K562 (cell line): ENCODE results near the gene RO60. TPM values are rescaled to one million over a fixed set of nuclear protein-coding genes. Genes with fewer than 3 reads are reported as not detected.
A peak's percentile ranks its signal among the peaks of the same experiment; 100 is the strongest.

Experiments
- DACH1 ChIP-seq: fragments of 450-650 bp; IDR thresholded peaks from 2 replicates; pipeline ENCODE4 v1.6.1; 2018; ENCODE audit not compliant: partially characterized antibody
- ETV6 ChIP-seq, 3 experiments: fragments of 150-350 bp in 1 of 3; sonication (generic) in 1 of 3; formaldehyde crosslinking in 1 of 3; IDR thresholded peaks; 2 replicates each; pipeline versions ENCODE4 v1.6.1 to v1.8.0; 2014 to 2022; ENCODE audit warnings: borderline replicate concordance in 2 of 3, low read depth in 2 of 3, antibody characterized with exemption in 1 of 3, low read length in 1 of 3, mild to moderate bottlenecking in 1 of 3, missing genetic modification reagents in 1 of 3
- HMG20A ChIP-seq: fragments of 450-650 bp; formaldehyde crosslinking; conservative IDR thresholded peaks from 2 replicates; pipeline ENCODE4 v1.4.0; 2020; ENCODE audit warnings: mild to moderate bottlenecking, mixed read lengths
- MAZ ChIP-seq, 2 experiments: fragments of 450-650 bp in 1 of 2; sonication (generic) in 1 of 2; formaldehyde crosslinking; IDR thresholded peaks in 1 of 2; conservative IDR thresholded peaks in 1 of 2; 2 replicates each; pipeline versions ENCODE4 v1.4.0 to v1.5.0; 2020; ENCODE audit warnings: mild to moderate bottlenecking in 1 of 2, missing genetic modification reagents in 1 of 2
- PRPF4 ChIP-seq: fragments of 200-400 bp; formaldehyde crosslinking; IDR thresholded peaks from one replicate; pipeline ENCODE4 v1.6.1; 2017; ENCODE audit warnings: low read length, low read depth, mild to moderate bottlenecking; ENCODE audit not compliant: insufficient read depth, poor library complexity, severe bottlenecking
- SP1 ChIP-seq: sonication (generic); formaldehyde crosslinking; IDR thresholded peaks from 2 replicates; pipeline ENCODE4 v1.8.1; 2022; ENCODE audit warnings: mild to moderate bottlenecking, missing genetic modification reagents
- SP2 ChIP-seq: IDR thresholded peaks from 2 replicates; pipeline ENCODE4 v1.6.1; 2011; ENCODE audit warnings: mild to moderate bottlenecking, low read depth, low read length, moderate library complexity; ENCODE audit not compliant: poor library complexity, severe bottlenecking; ENCODE audit errors: extremely low read depth
- ZNF583 ChIP-seq: fragments of 250-450 bp; sonication (Bioruptor Pico); IDR thresholded peaks from 2 replicates; pipeline ENCODE4 v1.4.0; 2020
- polyA plus RNA-seq, 8 experiments: library from polyadenylated mRNA; depleted of rRNA in 4 of 8; stranded (reverse) in 5 of 8; unstranded in 3 of 8; fragments of >200 nt; fragmentation: Nextera tagmentation in 2 of 8; fragmentation: Illumina TruSeq in 1 of 8; extraction: Ambion mirVana in 2 of 8; extraction: Trizol in 1 of 8; gene quantifications; 2 replicates each; pipeline versions ENCODE4 v1.2.1 to v1.2.3, GENCODE V29; 2011 to 2014; ENCODE audit warnings: inconsistent platforms in 1 of 8, missing spikeins in 1 of 8
- total RNA-seq, 7 experiments: library from RNA; depleted of rRNA in 6 of 7; stranded (reverse); fragments of >200 nt in 6 of 7; fragmentation: Illumina TruSeq in 2 of 7; extraction: Trizol in 2 of 7; gene quantifications; 2 replicates each; pipeline versions ENCODE4 v1.2.1 to v1.2.3, GENCODE V29; 2011 to 2021; ENCODE audit warnings: low replicate concordance in 1 of 7
- TF ChIP-seq, protein P1 (sequence below): conservative IDR thresholded peaks from 2 replicates; pipeline ENCODE4 v1.6.1; 2011; ENCODE audit warnings: low read depth, mild to moderate bottlenecking, low read length; ENCODE audit not compliant: control insufficient read depth

RO60 gene
- total and polyA plus RNA-seq, 9 of the 15 experiments (the other 6 are each of a cell fraction or from before 2014, with no cell fraction given): 24.9 to 187 (median 101) TPM

- TF ChIP-seq SP1 (CRISPR knock-in tag): no peak; the same call in 1 of the 2 replicates
- TF ChIP-seq, protein P1, sequence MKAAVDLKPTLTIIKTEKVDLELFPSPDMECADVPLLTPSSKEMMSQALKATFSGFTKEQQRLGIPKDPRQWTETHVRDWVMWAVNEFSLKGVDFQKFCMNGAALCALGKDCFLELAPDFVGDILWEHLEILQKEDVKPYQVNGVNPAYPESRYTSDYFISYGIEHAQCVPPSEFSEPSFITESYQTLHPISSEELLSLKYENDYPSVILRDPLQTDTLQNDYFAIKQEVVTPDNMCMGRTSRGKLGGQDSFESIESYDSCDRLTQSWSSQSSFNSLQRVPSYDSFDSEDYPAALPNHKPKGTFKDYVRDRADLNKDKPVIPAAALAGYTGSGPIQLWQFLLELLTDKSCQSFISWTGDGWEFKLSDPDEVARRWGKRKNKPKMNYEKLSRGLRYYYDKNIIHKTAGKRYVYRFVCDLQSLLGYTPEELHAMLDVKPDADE: peak; percentile 84; the same call in 1 of the 2 replicates
- TF ChIP-seq SP2: no peak
- no peak for TF ChIP-seq HMG20A (CRISPR knock-in tag)
- peak; percentile 81 to 84 for TF ChIP-seq MAZ (CRISPR knock-in tag; conservative IDR thresholded peaks at IDR 0.05 in 1 of 2, IDR thresholded peaks at IDR 0.05 in 1 of 2)
- no peak for TF ChIP-seq ETV6 (IDR thresholded peaks at IDR 0.05; ENCODE audit: borderline replicate concordance in 1 of 2, low read depth in 2 of 2, low read length in 1 of 2)
- no peak for TF ChIP-seq ETV6 (CRISPR knock-in tag; IDR thresholded peaks at IDR 0.05; ENCODE audit: borderline replicate concordance)
- 0 out of 2 replicates have a peak, but pooled peaks have one; percentile 39 for TF ChIP-seq ZNF583 (CRISPR knock-in tag)
- no peak for TF ChIP-seq PRPF4
- peak; percentile 37 for TF ChIP-seq DACH1
These were observed 45.8 kb downstream of the RO60 start, which contains the start of gene GLRX2 (continued) for GRCh38 chr1:193104907-193105820.
